Ascending aorta (tissue), 2 donors: ENCODE data around the gene BMPER. TPM values are rescaled to one million over a fixed set of nuclear protein-coding genes. Genes with fewer than 3 reads are reported as not detected.

Source experiments
- DNase-seq, 2 donors: peaks; one replicate each; pipeline ENCODE4 v3.0.0-alpha.2; 2019; ENCODE audit warnings: low spot score in 2 of 2
- H3K27ac ChIP-seq, 2 donors: fragments of 200-600 bp; sonication (generic); one replicate each; pipeline ENCODE4 v1.5.1; 2016 to 2017; ENCODE audit warnings: mild to moderate bottlenecking in 1 of 2
- H3K27me3 ChIP-seq: fragments of 200-600 bp; sonication (generic); one replicate; pipeline ENCODE4 v1.5.1; 2017
- H3K36me3 ChIP-seq, 2 donors: fragments of 200-600 bp; sonication (generic); one replicate each; pipeline ENCODE4 v1.5.1; 2016
- H3K4me1 ChIP-seq, 2 donors: fragments of 200-600 bp; sonication (generic); one replicate each; pipeline ENCODE4 v1.5.1; 2016 to 2017; ENCODE audit warnings: mild to moderate bottlenecking in 1 of 2
- H3K4me3 ChIP-seq, 2 donors: fragments of 200-600 bp; sonication (generic); one replicate each; pipeline ENCODE4 v1.5.1; 2016 to 2017; ENCODE audit warnings: mild to moderate bottlenecking in 1 of 2
- H3K9me3 ChIP-seq, 2 donors: fragments of 200-600 bp; sonication (generic); one replicate each; pipeline ENCODE4 v1.5.1; 2016
- intact Hi-C: fragments of 100-400 bp; cut with DNase I; formaldehyde crosslinking; loops from one replicate; pipeline ENCODE4 v1.15.1; 2023
- total RNA-seq: library from RNA; depleted of rRNA; stranded (reverse); fragments of >200 nt; gene quantifications from one replicate; pipeline ENCODE4 v1.1.0, GENCODE V29; 2016
- TF ChIP-seq, protein P1 (sequence below), 3 experiments: fragments of 200-600 bp in 2 of 3; fragments of 450-650 bp in 1 of 3; sonication (generic) in 2 of 3; IDR thresholded peaks; one replicate each; pipeline ENCODE4 v1.5.1; 2016 to 2019; ENCODE audit warnings: antibody characterized with exemption in 3 of 3, mild to moderate bottlenecking in 1 of 3, moderate library complexity in 1 of 3

Gene BMPER
- total RNA-seq, 1 donor from 2014 or later, result not detected

DNA sequence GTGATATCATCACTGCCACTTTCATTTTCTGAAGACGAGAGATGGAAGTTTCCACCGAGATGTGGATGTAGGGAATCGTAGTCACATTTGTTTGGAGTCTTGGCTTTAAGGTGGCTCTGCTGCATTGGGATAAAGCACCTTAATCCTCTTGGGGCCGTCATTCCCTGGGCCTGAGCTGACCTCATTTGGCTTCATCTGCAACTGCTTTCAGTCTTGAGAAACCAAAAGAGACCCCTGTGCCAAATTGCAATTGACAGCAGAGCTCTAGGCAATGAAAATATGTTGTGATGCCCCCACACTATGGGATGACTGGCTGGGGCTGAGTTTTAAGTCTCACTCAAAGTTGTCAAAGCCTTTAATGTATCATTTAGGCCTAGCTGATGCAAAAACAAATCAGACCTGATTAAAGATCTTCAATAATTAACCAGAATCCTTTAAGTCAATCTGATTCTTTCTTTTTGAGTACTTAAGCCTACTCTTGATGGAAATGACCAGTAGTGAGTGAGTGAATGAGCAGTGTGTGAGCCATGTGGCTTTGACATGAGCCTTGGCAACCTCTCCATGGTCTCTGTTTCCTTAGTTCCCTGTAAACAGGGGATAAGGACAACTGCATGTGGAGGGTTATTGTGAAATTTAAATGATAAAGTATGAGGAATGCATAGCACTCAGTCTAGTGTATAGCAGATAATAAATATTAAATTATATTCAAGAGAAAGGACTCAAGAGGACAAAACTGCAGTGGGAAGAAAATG, 155.0 kb downstream of the BMPER start:
- TF ChIP-seq, protein P1, sequence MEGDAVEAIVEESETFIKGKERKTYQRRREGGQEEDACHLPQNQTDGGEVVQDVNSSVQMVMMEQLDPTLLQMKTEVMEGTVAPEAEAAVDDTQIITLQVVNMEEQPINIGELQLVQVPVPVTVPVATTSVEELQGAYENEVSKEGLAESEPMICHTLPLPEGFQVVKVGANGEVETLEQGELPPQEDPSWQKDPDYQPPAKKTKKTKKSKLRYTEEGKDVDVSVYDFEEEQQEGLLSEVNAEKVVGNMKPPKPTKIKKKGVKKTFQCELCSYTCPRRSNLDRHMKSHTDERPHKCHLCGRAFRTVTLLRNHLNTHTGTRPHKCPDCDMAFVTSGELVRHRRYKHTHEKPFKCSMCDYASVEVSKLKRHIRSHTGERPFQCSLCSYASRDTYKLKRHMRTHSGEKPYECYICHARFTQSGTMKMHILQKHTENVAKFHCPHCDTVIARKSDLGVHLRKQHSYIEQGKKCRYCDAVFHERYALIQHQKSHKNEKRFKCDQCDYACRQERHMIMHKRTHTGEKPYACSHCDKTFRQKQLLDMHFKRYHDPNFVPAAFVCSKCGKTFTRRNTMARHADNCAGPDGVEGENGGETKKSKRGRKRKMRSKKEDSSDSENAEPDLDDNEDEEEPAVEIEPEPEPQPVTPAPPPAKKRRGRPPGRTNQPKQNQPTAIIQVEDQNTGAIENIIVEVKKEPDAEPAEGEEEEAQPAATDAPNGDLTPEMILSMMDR (IDR thresholded peaks at IDR 0.05), result no peak
- intact Hi-C loops, result no loop called here
- Histone ChIP-seq H3K4me1 (no peaks in the 10 kb centered on the region), H3K9me3 (no peaks in the 10 kb centered on the region), H3K4me3 (no peak overlapping the region), H3K36me3 (no peaks in the 10 kb centered on the region), H3K27me3 (no peaks in the 10 kb centered on the region), H3K27ac (no peak overlapping the region)
- no peak for DNase-seq

DNA sequence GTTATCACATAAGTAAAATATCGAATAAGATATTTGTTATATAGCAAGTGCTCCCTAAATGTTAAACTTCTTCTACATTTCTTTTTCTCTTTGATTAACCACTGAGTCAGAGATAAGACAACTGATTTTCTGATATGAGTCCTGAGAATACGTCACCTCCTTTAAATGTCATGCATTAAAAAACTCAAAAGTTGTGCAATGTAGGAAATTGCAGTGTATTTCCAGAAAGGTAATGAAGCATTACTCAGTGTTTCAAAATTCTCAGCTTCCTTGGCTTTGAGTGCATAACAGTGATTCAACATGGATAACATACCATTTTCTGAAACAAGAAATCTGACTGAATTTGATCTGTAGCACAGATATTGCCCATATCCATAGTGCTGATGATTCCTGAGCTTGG, 155.8 kb downstream of the BMPER start:
- no peak overlapping the region for H3K4me3 ChIP-seq
- no peaks in the 10 kb centered on the region for H3K27me3 ChIP-seq
- H3K27ac ChIP-seq, result no peak overlapping the region
- H3K4me1 ChIP-seq, result no peaks in the 10 kb centered on the region
- H3K9me3 ChIP-seq, result no peaks in the 10 kb centered on the region
- intact Hi-C loops, result no loop called here
- DNase-seq, result no peak
- TF ChIP-seq, protein P1 (IDR thresholded peaks at IDR 0.05), result no peak
- no peaks in the 10 kb centered on the region for H3K36me3 ChIP-seq

DNA sequence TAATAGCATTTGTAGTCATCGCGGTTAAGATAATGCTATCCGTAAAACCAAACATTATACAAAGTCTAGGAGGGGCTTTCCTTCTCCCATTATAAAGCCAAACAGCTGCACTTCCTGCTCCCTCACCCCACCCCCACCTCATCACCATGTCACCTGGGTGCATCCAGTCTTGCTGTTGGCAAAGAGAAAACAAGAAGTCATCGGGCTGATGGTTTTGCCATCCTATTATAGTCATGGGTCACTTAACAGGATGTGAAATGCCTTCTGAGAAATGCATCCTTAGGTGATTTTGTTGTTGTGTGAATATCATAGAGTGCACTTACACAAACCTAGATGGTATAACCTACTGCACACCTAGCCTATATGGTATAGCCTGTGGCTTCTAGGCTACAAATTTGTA, 157.0 kb downstream of the BMPER start:
- intact Hi-C loops, result no loop called here
- H3K4me1 ChIP-seq, result no peaks in the 10 kb centered on the region
- H3K27ac ChIP-seq, result no peak overlapping the region
- H3K36me3 ChIP-seq, result no peaks in the 10 kb centered on the region
- no peak overlapping the region for H3K4me3 ChIP-seq
- TF ChIP-seq, protein P1 (IDR thresholded peaks at IDR 0.05), result no peak
- H3K9me3 ChIP-seq, result no peaks in the 10 kb centered on the region
- DNase-seq, result no peak
- no peaks in the 10 kb centered on the region for H3K27me3 ChIP-seq

DNA sequence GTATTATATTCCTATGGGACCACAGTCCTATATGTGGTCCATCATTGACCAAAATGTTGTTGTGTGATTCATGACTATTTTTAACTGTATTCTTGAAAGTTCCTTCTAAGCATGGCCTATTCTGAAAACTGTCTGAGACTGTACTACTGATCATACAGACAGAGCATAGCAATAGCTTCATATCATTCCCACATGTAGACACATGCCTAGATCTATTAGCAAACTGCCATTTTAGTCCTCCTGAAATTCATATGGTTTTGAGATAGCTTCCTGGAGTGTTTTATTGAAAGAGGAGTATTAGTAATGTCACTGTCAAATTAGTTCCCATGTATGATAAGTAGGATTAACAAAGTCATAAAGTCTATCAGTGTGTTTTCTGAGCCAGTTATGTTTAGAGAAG, 157.5 kb downstream of the BMPER start:
- Histone ChIP-seq H3K36me3 (no peaks in the 10 kb centered on the region), H3K27ac (no peak overlapping the region), H3K4me3 (no peak overlapping the region), H3K27me3 (no peaks in the 10 kb centered on the region), H3K9me3 (no peaks in the 10 kb centered on the region), H3K4me1 (no peaks in the 10 kb centered on the region)
- intact Hi-C loops, result no loop called here
- TF ChIP-seq, protein P1 (IDR thresholded peaks at IDR 0.05), result no peak
- DNase-seq, result no peak

DNA sequence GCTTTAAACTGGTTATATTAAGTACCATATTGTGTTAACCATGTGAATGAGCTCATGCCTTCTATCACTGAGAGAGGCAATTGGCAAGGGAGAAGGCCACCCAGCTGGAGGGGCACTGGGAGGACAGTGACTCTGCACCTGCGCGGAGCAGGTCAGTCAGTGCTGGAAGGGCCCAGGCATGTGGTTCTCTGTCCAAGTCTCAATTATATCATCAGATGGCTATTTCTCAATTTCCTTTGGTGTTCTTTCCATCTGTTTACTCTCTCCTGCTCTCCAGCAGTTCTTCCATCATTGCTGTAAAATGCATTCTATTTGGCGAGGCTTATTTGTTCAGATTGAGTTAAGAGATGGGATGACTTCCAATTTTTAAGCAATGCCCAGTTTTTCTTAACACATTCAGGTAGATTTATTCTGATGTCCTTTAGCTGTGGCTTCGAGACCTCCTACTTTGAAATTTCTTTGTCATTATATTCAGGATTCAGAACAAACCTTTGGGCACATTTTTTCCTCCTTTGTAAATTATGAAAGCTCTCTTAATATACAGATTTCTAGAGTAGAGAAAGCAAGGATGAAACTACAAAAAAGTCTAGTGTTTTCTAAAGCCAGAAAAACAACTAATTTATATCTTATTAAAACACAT, 159.3 kb downstream of the BMPER start:
- H3K27ac ChIP-seq, result no peak overlapping the region
- intact Hi-C loops, result no loop called here
- no peaks in the 10 kb centered on the region for H3K36me3 ChIP-seq
- DNase-seq, result no peak
- TF ChIP-seq, protein P1 (IDR thresholded peaks at IDR 0.05), result no peak
- H3K4me1 ChIP-seq, result no peaks in the 10 kb centered on the region
- H3K4me3 ChIP-seq, result no peak overlapping the region
- no peaks in the 10 kb centered on the region for H3K9me3 ChIP-seq
- no peaks in the 10 kb centered on the region for H3K27me3 ChIP-seq
